Measurements from ENCODE around the gene GPRC5C. TPM values are rescaled to one million over a fixed set of nuclear protein-coding genes. Genes with fewer than 3 reads are reported as not detected.

The GPRC5C gene
- total and polyA plus RNA-seq, 2 of the 8 experiments (the other 6 are each of a cell fraction or from before 2014, with no cell fraction given) = 18.3 to 55.8 TPM

DNA sequence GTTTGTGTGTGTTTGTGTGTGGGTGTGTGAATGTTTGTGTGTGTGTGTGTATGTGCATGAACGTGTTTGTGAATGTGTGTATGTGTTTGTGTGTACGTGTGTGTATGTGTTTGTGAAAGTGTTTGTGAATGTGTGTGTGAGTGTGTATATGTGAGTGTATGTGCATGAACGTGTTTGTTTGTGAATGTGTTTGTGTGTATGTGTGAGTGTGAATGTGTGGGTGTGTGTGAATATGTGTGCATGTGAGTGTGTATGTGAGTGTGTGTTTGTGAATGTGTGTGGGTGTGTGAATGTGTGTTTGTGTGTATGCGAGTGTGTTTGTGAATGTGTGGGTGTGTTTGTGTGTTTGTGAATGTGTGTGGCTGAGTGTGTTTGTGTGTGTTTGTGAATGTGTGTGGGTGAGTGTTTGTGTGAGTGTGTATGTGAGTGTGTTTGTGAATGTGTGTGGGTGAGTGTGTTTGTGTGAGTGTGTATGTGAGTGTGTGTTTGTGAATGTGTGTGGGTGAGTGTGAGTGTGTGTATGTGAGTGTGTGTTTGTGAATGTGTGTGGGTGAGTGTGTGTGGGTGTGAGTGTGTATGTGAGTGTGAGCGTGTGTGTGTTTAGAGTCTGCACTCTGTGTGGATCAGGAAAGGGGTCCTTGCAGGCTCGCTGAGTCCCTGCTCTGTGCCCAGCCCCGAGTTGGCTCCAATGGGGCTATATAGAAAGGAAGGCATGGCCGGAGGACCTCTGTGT, 33.7 kb downstream of the GPRC5C start (continued):
- no peak for TF ChIP-seq CHD7 (IDR thresholded peaks at IDR 0.05; ENCODE audit: insufficient replicate concordance, low read length)
- TF ChIP-seq CBX8 (IDR thresholded peaks at IDR 0.05; ENCODE audit: borderline replicate concordance, low read depth, low read length) = no peak
- no peak for TF ChIP-seq JUN (IDR thresholded peaks at IDR 0.05; ENCODE audit: low read depth, low read length)
- TF ChIP-seq CHD2 (IDR thresholded peaks at IDR 0.05; ENCODE audit: low read length) = no peak
- TF ChIP-seq HDAC6 (IDR thresholded peaks at IDR 0.05; ENCODE audit: low read depth, low read length) = no peak
- TF ChIP-seq SP4 (IDR thresholded peaks at IDR 0.05; ENCODE audit: low read length) = no peak
- TF ChIP-seq POLR2AphosphoS5 (IDR thresholded peaks at IDR 0.05; ENCODE audit: low read depth, low read length) = no peak
- no peak for TF ChIP-seq RFX5 (IDR thresholded peaks at IDR 0.05; ENCODE audit: borderline replicate concordance, low read depth, low read length)
- TF ChIP-seq RBBP5 (IDR thresholded peaks at IDR 0.05; ENCODE audit: borderline replicate concordance, low read depth, low read length) = no peak
- no peak for TF ChIP-seq ZNF274 (IDR thresholded peaks at IDR 0.05; ENCODE audit: borderline replicate concordance, extremely low read depth, low read length)
- no peak for TF ChIP-seq SAP30 (IDR thresholded peaks at IDR 0.05; ENCODE audit: insufficient read depth, insufficient replicate concordance, low read length)
